ENCODE results near the gene ERF. TPM values are rescaled to one million over a fixed set of nuclear protein-coding genes. Genes with fewer than 3 reads are reported as not detected.

ERF gene
- total and polyA plus RNA-seq, 2 donors (not counting 3 experiments of a cell fraction or from before 2014, with no cell fraction given), result 102 to 117 TPM

GRCh38 chr19:42250183-42250665 lies 4.7 kb downstream of the ERF start:
- Histone ChIP-seq H3K27me3 (ENCODE audit: control insufficient read depth in 2 of 2, insufficient read depth in 2 of 2, low read length in 2 of 2) (no peaks in the 10 kb centered on the region), H3K9me3 (replicated peaks; ENCODE audit: control insufficient read depth, insufficient read depth, low read length) (no peaks in the 10 kb centered on the region), H3K27ac (ENCODE audit: insufficient read depth, low read depth, low read length) (peak overlapping the region; percentile 67), H3K4me2 (ENCODE audit: insufficient read depth, low read length) (peak overlapping the region; percentile 52), H4K20me1 (replicated peaks; ENCODE audit: control insufficient read depth, extremely low read depth, insufficient read depth, low read length) (no peaks in the 10 kb centered on the region), H3K4me1 (ENCODE audit: control insufficient read depth, extremely low read depth, insufficient read depth, low read length) (peaks cover 33% of the 10 kb centered on the region), H3K79me2 (ENCODE audit: control insufficient read depth, insufficient read depth, low read length) (peaks cover 53% of the 10 kb centered on the region), H3K36me3 (ENCODE audit: control insufficient read depth in 2 of 2, extremely low read depth in 1 of 2, insufficient read depth in 2 of 2, low read length in 2 of 2) (peaks cover 7 to 27% of the 10 kb centered on the region in 2 experiments), H3K4me3 (replicated peaks in 1 of 3; ENCODE audit: insufficient read depth in 1 of 3, low read depth in 1 of 3, low read length in 3 of 3) (peak overlapping the region in 2 of 3 experiments; percentile 18 to 25), H2AFZ (ENCODE audit: low read depth, low read length) (no peak overlapping the region), H3K9me1 (replicated peaks; ENCODE audit: control insufficient read depth, extremely low read depth, insufficient read depth, low read length) (no peaks in the 10 kb centered on the region), H3K9ac (replicated peaks; ENCODE audit: extremely low read depth, insufficient read depth, low read length) (peak overlapping the region; percentile 24)
- TF ChIP-seq GATA2 (IDR thresholded peaks at IDR 0.05; ENCODE audit: insufficient read depth, insufficient read length, low read depth, low read length) (no peak), JUN (IDR thresholded peaks at IDR 0.05; ENCODE audit: borderline replicate concordance, insufficient read depth, insufficient read length, low read depth) (no peak), FOS (IDR thresholded peaks at IDR 0.05; ENCODE audit: borderline replicate concordance, insufficient read depth, low read length) (no peak), MAX (IDR thresholded peaks at IDR 0.05; ENCODE audit: insufficient read depth, insufficient read length) (no peak), MYC (IDR thresholded peaks at IDR 0.05; ENCODE audit: low read depth, low read length) (no peak), POLR2A (IDR thresholded peaks at IDR 0.05; ENCODE audit: low read depth, low read length) (no peak), POLR2AphosphoS5 (IDR thresholded peaks at IDR 0.05; ENCODE audit: insufficient read depth, low read depth, low read length) (no peak), EZH2 (IDR thresholded peaks at IDR 0.05; ENCODE audit: borderline replicate concordance, low read depth, low read length, severe bottlenecking) (no peak)
- TF ChIP-seq, protein P1, sequence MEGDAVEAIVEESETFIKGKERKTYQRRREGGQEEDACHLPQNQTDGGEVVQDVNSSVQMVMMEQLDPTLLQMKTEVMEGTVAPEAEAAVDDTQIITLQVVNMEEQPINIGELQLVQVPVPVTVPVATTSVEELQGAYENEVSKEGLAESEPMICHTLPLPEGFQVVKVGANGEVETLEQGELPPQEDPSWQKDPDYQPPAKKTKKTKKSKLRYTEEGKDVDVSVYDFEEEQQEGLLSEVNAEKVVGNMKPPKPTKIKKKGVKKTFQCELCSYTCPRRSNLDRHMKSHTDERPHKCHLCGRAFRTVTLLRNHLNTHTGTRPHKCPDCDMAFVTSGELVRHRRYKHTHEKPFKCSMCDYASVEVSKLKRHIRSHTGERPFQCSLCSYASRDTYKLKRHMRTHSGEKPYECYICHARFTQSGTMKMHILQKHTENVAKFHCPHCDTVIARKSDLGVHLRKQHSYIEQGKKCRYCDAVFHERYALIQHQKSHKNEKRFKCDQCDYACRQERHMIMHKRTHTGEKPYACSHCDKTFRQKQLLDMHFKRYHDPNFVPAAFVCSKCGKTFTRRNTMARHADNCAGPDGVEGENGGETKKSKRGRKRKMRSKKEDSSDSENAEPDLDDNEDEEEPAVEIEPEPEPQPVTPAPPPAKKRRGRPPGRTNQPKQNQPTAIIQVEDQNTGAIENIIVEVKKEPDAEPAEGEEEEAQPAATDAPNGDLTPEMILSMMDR (IDR thresholded peaks at IDR 0.05; ENCODE audit: extremely low read depth in 1 of 2, insufficient read depth in 1 of 2, low read depth in 1 of 2, low read length in 2 of 2), result no peak
- POLR2A ChIA-PET, result interaction anchor here (0.7 to 1.2 kb wide), 3 partner anchors 20 to 29 kb away, joined by 3 to 5 read pairs (median 4); no protein-coding TSS in a partner anchor
- no peak for DNase-seq (ENCODE audit: low read depth, low spot score)
- BruUV-seq (replicated peaks), result no TSS peak
- dilution Hi-C loops (cut with MboI; ENCODE audit: extremely low pct_ligation_motif_present, low sequenced_read_pairs) (no loop called here), intact Hi-C loops (cut with micrococcal nuclease) (no loop called here)
- CTCF ChIA-PET, result interaction anchor here (1.2 to 11.8 kb wide), 6 partner anchors 17 to 46 kb away, joined by 3 to 365 read pairs (median 5); no protein-coding TSS in a partner anchor
- FAIRE-seq, result no peak
